A673 (cell line): ENCODE measurements around the gene KLB.
"Not testable (repeated sequence)": the region's sequence is repeated elsewhere in the genome, so short reads cannot be mapped to it uniquely, and the experiment has no call there.

Experiments
- CTCF ChIP-seq: fragments of 300-800, 200-600 bp; sonication (generic); conservative IDR thresholded peaks from 2 replicates; pipeline ENCODE4 v1.5.1; 2017; ENCODE audit warnings: low read depth, mild to moderate bottlenecking, antibody characterized with exemption, low read length, moderate library complexity, mixed read lengths
- EZH2 ChIP-seq: fragments of 200-600 bp; sonication (generic); IDR thresholded peaks from 2 replicates; pipeline ENCODE4 v1.6.1; 2017; ENCODE audit warnings: borderline replicate concordance, low read depth, mild to moderate bottlenecking, mixed read lengths, antibody characterized with exemption, low read length; ENCODE audit not compliant: poor library complexity, severe bottlenecking

- TF ChIP-seq CTCF, EZH2: not testable (repeated sequence)
These were observed 4.8 kb downstream of the KLB start for GRCh38 chr4:39411561-39411960.
